SK-N-SH (cell line): ENCODE measurements around the gene C22orf42. TPM values are rescaled to one million over a fixed set of nuclear protein-coding genes. Genes with fewer than 3 reads are reported as not detected.
"Not testable (repeated sequence)": the region's sequence is repeated elsewhere in the genome, so short reads cannot be mapped to it uniquely, and the experiment has no call there.

Experiments
- CTCF ChIA-PET: fragments of 300-600, 350-600 bp; formaldehyde crosslinking; extraction: SDS; loops from one replicate; lab custom pipeline; 2021; lab: Yijun Ruan, JAX
- POLR2A ChIA-PET: fragments of 350-600 bp; sonication (Branson Sonifier 250); formaldehyde crosslinking; extraction: SDS; loops from one replicate; lab custom pipeline; 2020; ENCODE audit warnings: antibody characterized with exemption, inconsistent platforms; lab: Yijun Ruan, JAX
- DNase-seq: peaks from one replicate; pipeline ENCODE4 v3.0.0; 2012
- H2AFZ ChIP-seq: fragments of 200-600 bp; sonication (generic); 2 replicates; pipeline ENCODE4 v1.8.1; 2016; ENCODE audit warnings: antibody characterized with exemption, mild to moderate bottlenecking, low read depth
- H3F3A ChIP-seq: fragments of 200-600 bp; sonication (generic); replicated peaks from 2 replicates; pipeline ENCODE3; 2016; ENCODE audit warnings: antibody characterized with exemption, mild to moderate bottlenecking; ENCODE audit not compliant: insufficient read depth
- H3K27ac ChIP-seq, 2 experiments: fragments of 200-500 bp in 1 of 2; fragments of 200-600 bp in 1 of 2; sonication (Bioruptor generic) in 1 of 2; sonication (generic), shearing (Covaris generic) in 1 of 2; 2 replicates each; pipeline versions ENCODE4 v1.5.1 to v1.6.1; 2014 to 2016; ENCODE audit warnings: low read depth in 2 of 2, inconsistent platforms in 1 of 2, low read length in 1 of 2, mild to moderate bottlenecking in 1 of 2, mixed read lengths in 1 of 2
- H3K27me3 ChIP-seq: fragments of 200-600 bp; sonication (generic), shearing (Covaris generic); 2 replicates; pipeline ENCODE4 v1.6.1; 2016; ENCODE audit warnings: mixed run types; ENCODE audit not compliant: insufficient read depth
- H3K36me3 ChIP-seq, 2 experiments: fragments of 200-500 bp in 1 of 2; fragments of 200-600 bp in 1 of 2; sonication (Bioruptor generic) in 1 of 2; sonication (generic) in 1 of 2; replicated peaks in 1 of 2; 2 replicates each; pipeline versions ENCODE3 to v1.5.1; 2014 to 2016; ENCODE audit warnings: low read length in 1 of 2, mild to moderate bottlenecking in 1 of 2; ENCODE audit not compliant: insufficient read depth in 2 of 2, control insufficient read depth in 1 of 2
- H3K4me1 ChIP-seq, 2 experiments: fragments of 200-500 bp in 1 of 2; fragments of 200-600 bp in 1 of 2; sonication (Bioruptor generic) in 1 of 2; sonication (generic), shearing (Covaris generic) in 1 of 2; 2 replicates each; pipeline versions ENCODE4 v1.5.1 to v1.6.1; 2014 to 2016; ENCODE audit warnings: low read depth in 1 of 2, low read length in 1 of 2, mixed run types in 1 of 2; ENCODE audit not compliant: insufficient read depth in 2 of 2, control insufficient read depth in 1 of 2
- H3K4me2 ChIP-seq: fragments of 200-600 bp; sonication (generic), shearing (Covaris generic); 2 replicates; pipeline ENCODE4 v1.6.1; 2017; ENCODE audit warnings: mixed run types
- H3K4me3 ChIP-seq, 2 experiments: fragments of 200-500 bp in 1 of 2; fragments of 200-600 bp in 1 of 2; sonication (Bioruptor generic) in 1 of 2; sonication (generic), shearing (Covaris generic) in 1 of 2; 2 replicates each; pipeline versions ENCODE4 v1.5.1 to v1.8.1; 2014 to 2016; ENCODE audit warnings: low read depth in 2 of 2, inconsistent platforms in 1 of 2, low read length in 1 of 2, mild to moderate bottlenecking in 1 of 2, mixed read lengths in 1 of 2, moderate library complexity in 1 of 2
- H3K79me2 ChIP-seq: fragments of 200-600 bp; sonication (generic); 2 replicates; pipeline ENCODE4 v1.8.1; 2017; ENCODE audit warnings: mild to moderate bottlenecking; ENCODE audit not compliant: insufficient read depth
- H3K9ac ChIP-seq: fragments of 200-600 bp; sonication (generic); 2 replicates; pipeline ENCODE4 v1.6.1; 2017; ENCODE audit warnings: mixed run types
- H3K9me2 ChIP-seq: fragments of 200-600 bp; sonication (generic); 2 replicates; pipeline ENCODE4 v1.6.1; 2017; ENCODE audit warnings: mixed run types
- H3K9me3 ChIP-seq: fragments of 200-600 bp; sonication (generic); 2 replicates; pipeline ENCODE4 v1.6.1; 2017; ENCODE audit warnings: mixed run types, mild to moderate bottlenecking, moderate library complexity
- H4K20me1 ChIP-seq: fragments of 200-600 bp; sonication (generic); 2 replicates; pipeline ENCODE4 v1.6.1; 2017; ENCODE audit warnings: mild to moderate bottlenecking, mixed run types; ENCODE audit not compliant: insufficient read depth
- WGBS: methylation state at CpG from one replicate; pipeline ENCODE4 v1.1.6; 2017; ENCODE audit warnings: low lambda C conversion rate; 5-methylcytosine and 5-hydroxymethylcytosine counted together
- polyA plus RNA-seq, 3 experiments: library from polyadenylated mRNA; depleted of rRNA; stranded (reverse); fragments of >200 nt; gene quantifications; 2 replicates each; pipeline ENCODE4 v1.2.3, GENCODE V29; 2012

C22orf42 gene
- polyA plus RNA-seq, 1 of the 3 experiments (the other 2 are of a cell fraction): not detected

DNA sequence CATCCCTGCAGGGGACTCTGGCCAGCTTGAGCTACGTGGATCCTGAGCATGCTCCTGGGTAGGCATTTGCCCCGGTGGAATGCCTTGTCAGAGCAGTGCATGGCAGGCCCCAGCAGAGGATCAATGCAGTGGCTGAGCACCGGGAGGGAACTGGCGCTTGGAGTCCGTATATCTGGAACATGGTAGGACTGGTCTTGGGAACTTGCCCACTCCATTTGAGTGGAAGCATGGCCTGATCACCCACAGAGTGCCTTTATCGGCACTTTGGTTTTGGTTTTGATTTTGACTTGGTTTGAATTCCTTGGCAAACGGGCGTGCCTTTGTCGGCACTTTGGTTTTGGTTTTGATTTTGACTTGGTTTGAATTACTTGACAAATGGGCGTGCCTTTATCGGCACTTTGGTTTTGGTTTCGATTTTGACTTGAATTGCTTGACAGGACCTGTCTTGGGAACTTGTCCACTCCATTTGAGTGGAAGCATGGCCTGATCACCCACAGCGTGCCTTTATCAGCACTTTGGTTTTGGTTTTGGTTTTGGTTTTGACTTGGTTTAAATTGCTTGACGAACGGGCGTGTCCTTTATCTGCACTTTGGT is 21.3 kb downstream of the C22orf42 start:
- CTCF ChIA-PET: interaction anchor here (0.6 kb wide), 1 partner anchor 72 kb away, joined by 3 read pairs; no protein-coding TSS in a partner anchor
- DNase-seq, H3K9me2 ChIP-seq, H3K4me1 ChIP-seq, H3K27me3 ChIP-seq, H3K27ac ChIP-seq, H3K4me2 ChIP-seq, H3K36me3 ChIP-seq, H3K4me3 ChIP-seq, H3F3A ChIP-seq, POLR2A ChIA-PET, H3K79me2 ChIP-seq, H3K9ac ChIP-seq, H2AFZ ChIP-seq, H4K20me1 ChIP-seq, H3K9me3 ChIP-seq: not testable (repeated sequence)
- 65% methylated on average over 15 of the region's 16 CpGs for WGBS

DNA sequence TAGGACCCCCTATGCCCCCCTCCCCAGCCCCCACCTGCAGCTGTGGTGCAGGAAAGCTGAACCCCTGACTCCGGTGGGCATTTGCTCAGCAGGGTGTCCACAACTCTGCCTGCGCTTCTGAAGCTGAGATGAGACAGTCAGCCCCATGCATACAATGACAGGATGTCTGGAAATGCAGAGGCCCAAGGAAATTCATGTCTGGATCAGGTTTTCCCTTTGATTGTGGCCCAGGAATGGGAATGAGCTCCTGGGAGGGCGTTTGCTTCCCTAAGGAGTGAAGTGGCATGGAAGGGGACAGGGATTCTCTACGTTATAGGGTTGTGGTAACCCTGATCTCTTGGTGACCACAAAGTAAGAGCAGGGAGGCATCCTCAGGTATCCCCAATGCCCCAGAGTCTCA is 22.2 kb downstream of the C22orf42 start:
- H3K27me3 ChIP-seq, H2AFZ ChIP-seq, H3K9me3 ChIP-seq, H3K36me3 ChIP-seq, CTCF ChIA-PET, H3K9me2 ChIP-seq, H3K79me2 ChIP-seq, H4K20me1 ChIP-seq, POLR2A ChIA-PET, DNase-seq, H3K4me1 ChIP-seq, H3K27ac ChIP-seq, H3K4me3 ChIP-seq, H3K4me2 ChIP-seq, H3F3A ChIP-seq, H3K9ac ChIP-seq: not testable (repeated sequence)
- WGBS: 56% methylated on average over 3 of the region's 4 CpGs

DNA sequence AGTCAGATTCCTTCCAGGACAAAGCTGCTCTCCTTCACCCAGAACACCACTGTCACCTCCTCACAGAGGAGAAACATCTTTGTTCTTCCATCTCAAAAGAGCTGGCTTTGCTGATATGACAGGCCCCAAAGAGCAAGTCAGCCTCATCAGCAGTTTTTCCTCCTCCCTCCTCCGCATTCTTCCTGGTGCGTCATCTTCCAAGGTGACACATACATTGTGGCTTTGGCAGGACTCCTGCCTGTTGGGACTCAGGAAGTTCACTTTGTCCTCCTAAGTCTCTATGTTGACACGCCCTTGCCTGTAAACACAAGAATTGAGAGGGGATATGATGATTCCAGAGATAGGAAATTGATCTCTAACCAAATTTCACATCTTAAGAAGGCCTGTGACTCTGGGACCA is 23.1 kb downstream of the C22orf42 start:
- H3K4me2 ChIP-seq, H3K4me1 ChIP-seq, H3K9me2 ChIP-seq, H3K4me3 ChIP-seq, H2AFZ ChIP-seq, H3K9me3 ChIP-seq, H3K79me2 ChIP-seq, H3K27me3 ChIP-seq, H3K9ac ChIP-seq, POLR2A ChIA-PET, H3K36me3 ChIP-seq, H4K20me1 ChIP-seq, H3K27ac ChIP-seq, H3F3A ChIP-seq, DNase-seq: not testable (repeated sequence)
- CTCF ChIA-PET: interaction anchor here (1.3 kb wide), 1 partner anchor 393 kb away, joined by 3 read pairs; no protein-coding TSS in a partner anchor
- 71% methylated on average over 3 of the region's 3 CpGs for whole genome bisulfite sequencing

GRCh38 chr22:32134796-32135195 is 24.3 kb downstream of the C22orf42 start:
- H3K9me2 ChIP-seq, H3K4me3 ChIP-seq, H3K27me3 ChIP-seq, H3K27ac ChIP-seq, H2AFZ ChIP-seq, H3K9me3 ChIP-seq, H4K20me1 ChIP-seq, DNase-seq, H3K36me3 ChIP-seq, H3K79me2 ChIP-seq, POLR2A ChIA-PET, H3K4me1 ChIP-seq, H3F3A ChIP-seq, H3K9ac ChIP-seq, H3K4me2 ChIP-seq: not testable (repeated sequence)
- 80% methylated on average over 14 of the region's 14 CpGs for WGBS
- CTCF ChIA-PET: interaction anchor here (1.3 kb wide), 1 partner anchor 394 kb away, joined by 3 read pairs; no protein-coding TSS in a partner anchor
